Spleen (tissue), 11 donors: Measurements from ENCODE around the gene ABCC8. TPM values are rescaled to one million over a fixed set of nuclear protein-coding genes. Genes with fewer than 3 reads are reported as not detected.

Experiments
- DNase-seq: peaks from one replicate; pipeline ENCODE4 v3.0.0-alpha.2; 2020
- H3K27ac ChIP-seq, 8 donors: fragments of 200-600 bp; sonication (generic) in 7 of 8; 1 replicate in 4 of 8; 2 replicates in 4 of 8; pipeline versions ENCODE4 v1.5.0 to v1.8.0; 2016 to 2021; ENCODE audit warnings: inconsistent platforms in 4 of 8, mild to moderate bottlenecking in 4 of 8, moderate library complexity in 1 of 8
- H3K27me3 ChIP-seq, 7 donors: fragments of 200-600 bp; sonication (generic) in 6 of 7; replicated peaks in 1 of 7; 1 replicate in 4 of 7; 2 replicates in 3 of 7; pipeline versions ENCODE4 v1.5.0 to v1.8.0; 2016 to 2021; ENCODE audit warnings: inconsistent platforms in 3 of 7, mild to moderate bottlenecking in 1 of 7
- H3K36me3 ChIP-seq, 6 donors: fragments of 200-600 bp; sonication (generic) in 5 of 6; 1 replicate in 4 of 6; 2 replicates in 2 of 6; pipeline versions ENCODE4 v1.5.0 to v1.8.0; 2016 to 2021; ENCODE audit warnings: inconsistent platforms in 2 of 6
- H3K4me1 ChIP-seq, 6 donors: fragments of 200-600 bp; sonication (generic) in 5 of 6; 1 replicate in 3 of 6; 2 replicates in 3 of 6; pipeline versions ENCODE4 v1.5.0 to v1.8.0; 2016 to 2021; ENCODE audit warnings: inconsistent platforms in 3 of 6
- H3K4me3 ChIP-seq, 8 donors: fragments of 200-600 bp; sonication (generic) in 7 of 8; 1 replicate in 4 of 8; 2 replicates in 4 of 8; pipeline versions ENCODE4 v1.5.0 to v1.8.0; 2016 to 2021; ENCODE audit warnings: inconsistent platforms in 4 of 8, mild to moderate bottlenecking in 4 of 8, moderate library complexity in 2 of 8
- H3K9me3 ChIP-seq, 8 donors: fragments of 200-600 bp; sonication (generic) in 7 of 8; 1 replicate in 4 of 8; 2 replicates in 4 of 8; pipeline versions ENCODE4 v1.5.0 to v1.8.0; 2016 to 2021; ENCODE audit warnings: inconsistent platforms in 4 of 8
- CTCF ChIP-seq, 11 experiments: fragments of 200-600 bp in 7 of 11; fragments of 450-650 bp in 4 of 11; sonication (generic) in 4 of 11; IDR thresholded peaks in 8 of 11; conservative IDR thresholded peaks in 3 of 11; 1 replicate in 7 of 11; 2 replicates in 4 of 11; pipeline versions ENCODE4 v1.4.0 to v1.8.0; 2016 to 2021; ENCODE audit warnings: antibody characterized with exemption in 11 of 11, inconsistent platforms in 4 of 11, mild to moderate bottlenecking in 1 of 11
- POLR2A ChIP-seq, 3 donors: fragments of 450-650 bp; IDR thresholded peaks; one replicate each; pipeline ENCODE4 v1.5.1; 2017; ENCODE audit warnings: antibody characterized with exemption in 3 of 3, mild to moderate bottlenecking in 1 of 3
- POLR2AphosphoS5 ChIP-seq, 3 donors: sonication (generic); formaldehyde crosslinking; IDR thresholded peaks; one replicate each; pipeline ENCODE4 v1.5.1; 2017; ENCODE audit warnings: antibody characterized with exemption in 3 of 3
- WGBS, 5 donors: extraction: QIAGEN DNeasy Blood & Tissue Kit in 3 of 5; methylation state at CpG; one replicate each; pipeline versions ENCODE4 v1.1.5 to v1.1.7; 2013 to 2018; 5-methylcytosine and 5-hydroxymethylcytosine counted together
- intact Hi-C: fragments of 100-400 bp; cut with DNase I; formaldehyde crosslinking; loops from one replicate; pipeline ENCODE4 v1.15.0; 2023; ENCODE audit warnings: low total_unique reads
- polyA plus RNA-seq, 3 donors: library from polyadenylated mRNA; stranded (reverse); fragments of 200-250 nt; gene quantifications; one replicate each; pipeline ENCODE4 v1.2.1, GENCODE V29; 2013
- total RNA-seq, 7 donors: library from RNA; depleted of rRNA in 3 of 7; stranded (reverse); fragments of >200 nt in 3 of 7; fragmentation: NEBNext Ultra II Directional in 4 of 7; extraction: Animal tissue kit (Norgen Biotek cat#: 25700) in 4 of 7; gene quantifications; one replicate each; pipeline versions ENCODE4 v1.1.0 to v1.2.1, GENCODE V29; 2016 to 2021
- donor health status: healthy with polysubstance abuse.
- donor health status: DM: no; HTN: no; CAD: no; lungs with moderate emphysema.
- donor health status: DM: no; HTN: no; CAD: no.
- donor health status: Bipolar disorder and iron deficiency.
- donor health status: healthy.
- donor health status: DM: no; HTN: no; CAD: no.
- donor health status: DM: yes; HTN: yes; CAD: no.

ABCC8 gene
- total and polyA plus RNA-seq, 10 donors: 0.26 to 1.3 (median 0.48) TPM; not detected in 2

GRCh38 chr11:17408026-17408425 lies 68.6 kb downstream of the ABCC8 start:
- no peak overlapping the region for H3K27ac ChIP-seq

DNA sequence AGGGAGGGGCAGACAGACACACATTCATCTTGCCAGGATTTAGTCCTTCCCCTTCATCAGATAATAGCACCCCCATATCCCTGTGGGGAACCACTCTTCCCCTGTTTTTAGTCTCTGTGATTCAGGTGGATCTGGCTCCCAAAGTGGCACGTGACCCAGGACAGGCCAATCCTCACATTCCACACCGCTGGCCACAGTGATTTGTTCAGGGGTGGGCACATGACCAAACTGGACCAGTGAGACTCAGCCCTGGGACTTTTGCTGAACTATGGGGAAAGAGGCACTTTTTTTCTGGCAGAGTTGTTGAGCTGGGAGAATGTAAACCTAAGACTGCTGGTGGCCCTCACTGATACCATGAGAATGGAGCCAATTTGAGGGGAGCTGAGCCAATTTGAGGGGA lies 69.1 kb downstream of the ABCC8 start:
- H3K9me3 ChIP-seq: no peaks in the 10 kb centered on the region
- 85 to 92% (median 87%) methylated on average over 2 of the region's 2 CpGs for WGBS, 5 donors
- no peak overlapping the region for H3K27ac ChIP-seq
- TF ChIP-seq POLR2A (IDR thresholded peaks at IDR 0.05): no peak
- no peak for TF ChIP-seq POLR2AphosphoS5 (IDR thresholded peaks at IDR 0.05)
- TF ChIP-seq CTCF (IDR thresholded peaks at IDR 0.05 in 8 of 11, conservative IDR thresholded peaks at IDR 0.05 in 3 of 11): no peak
- no peak overlapping the region for H3K4me3 ChIP-seq
- intact Hi-C loops: no loop called here
- DNase-seq: peak; percentile 20
- peaks cover 0 to 23% (median 6%) of the 10 kb centered on the region in 6 donors for H3K4me1 ChIP-seq
- no peaks in the 10 kb centered on the region for H3K36me3 ChIP-seq
- H3K27me3 ChIP-seq: no peaks in the 10 kb centered on the region

More at GRCh38 chr11:17408026-17408425, 68.6 kb downstream of the ABCC8 start:
- peaks cover 0 to 23% (median 6%) of the 10 kb centered on the region in 6 donors for H3K4me1 ChIP-seq
- H3K36me3 ChIP-seq: no peaks in the 10 kb centered on the region
- intact Hi-C loops: no loop called here
- WGBS, 5 donors: 81 to 94% (median 89%) methylated on average over 1 to 2 of the region's 2 CpGs
- no peaks in the 10 kb centered on the region for H3K9me3 ChIP-seq
- peak; percentile 41 for DNase-seq
- TF ChIP-seq POLR2A (IDR thresholded peaks at IDR 0.05) (no peak), CTCF (IDR thresholded peaks at IDR 0.05 in 8 of 11, conservative IDR thresholded peaks at IDR 0.05 in 3 of 11) (no peak), POLR2AphosphoS5 (IDR thresholded peaks at IDR 0.05) (no peak)
- no peak overlapping the region for H3K4me3 ChIP-seq
- H3K27me3 ChIP-seq: peaks cover 0 to 2% (median 0%) of the 10 kb centered on the region in 7 donors

- no peak for TF ChIP-seq CTCF (IDR thresholded peaks at IDR 0.05 in 8 of 11, conservative IDR thresholded peaks at IDR 0.05 in 3 of 11)
- TF ChIP-seq POLR2A (IDR thresholded peaks at IDR 0.05): no peak
- no peak for TF ChIP-seq POLR2AphosphoS5 (IDR thresholded peaks at IDR 0.05)
- Histone ChIP-seq H3K36me3 (no peaks in the 10 kb centered on the region), H3K4me1 (peaks cover 0 to 23% (median 6%) of the 10 kb centered on the region in 6 donors), H3K27ac (peak overlapping the region in 2 of 8 donors; percentile 72 to 74), H3K9me3 (no peaks in the 10 kb centered on the region), H3K4me3 (no peak overlapping the region), H3K27me3 (no peaks in the 10 kb centered on the region)
- WGBS, 5 donors: 91 to 94% (median 92%) methylated on average over 13 of the region's 13 CpGs
- intact Hi-C loops: no loop called here
- peak; percentile 73 for DNase-seq
Observed at GRCh38 chr11:17406818-17407149, 69.9 kb downstream of the ABCC8 start.

GRCh38 chr11:17406082-17406817 lies 70.4 kb downstream of the ABCC8 start:
- Histone ChIP-seq H3K27me3 (no peaks in the 10 kb centered on the region), H3K9me3 (no peaks in the 10 kb centered on the region), H3K4me1 (peaks cover 0 to 20% (median 6%) of the 10 kb centered on the region in 6 donors), H3K36me3 (no peaks in the 10 kb centered on the region), H3K4me3 (no peak overlapping the region), H3K27ac (peak overlapping the region in 6 of 8 donors; percentile 20 to 74 (median 62))
- WGBS, 5 donors: 72 to 100% (median 94%) methylated on average over 3 to 8 of the region's 8 CpGs
- intact Hi-C loops: no loop called here
- TF ChIP-seq POLR2AphosphoS5 (IDR thresholded peaks at IDR 0.05): no peak
- no peak for TF ChIP-seq CTCF (IDR thresholded peaks at IDR 0.05 in 8 of 11, conservative IDR thresholded peaks at IDR 0.05 in 3 of 11)
- TF ChIP-seq POLR2A (IDR thresholded peaks at IDR 0.05): no peak
- peak; percentile 10 for DNase-seq
